Body of pancreas (tissue), 4 donors: Measurements from ENCODE around the gene APOA5. TPM values are rescaled to one million over a fixed set of nuclear protein-coding genes. Genes with fewer than 3 reads are reported as not detected.

Experiments
- ATAC-seq: fragments of 150-250 bp; one replicate; pipeline ENCODE4 v1.9.1; 2016
- DNase-seq, 4 donors: peaks; one replicate each; pipeline ENCODE4 v3.0.0-alpha.2; 2019
- H3K27ac ChIP-seq, 4 donors: fragments of 200-600 bp; sonication (generic); 1 replicate in 3 of 4; 2 replicates in 1 of 4; pipeline versions ENCODE4 v1.5.1 to v1.6.1; 2016 to 2019; ENCODE audit warnings: mild to moderate bottlenecking in 1 of 4, mixed read lengths in 1 of 4, moderate library complexity in 1 of 4
- H3K27me3 ChIP-seq, 2 donors: fragments of 200-600 bp; sonication (generic); one replicate each; pipeline ENCODE4 v1.6.0; 2016; ENCODE audit warnings: mild to moderate bottlenecking in 1 of 2
- H3K36me3 ChIP-seq, 2 donors: fragments of 200-600 bp; sonication (generic); replicated peaks in 1 of 2; 2 replicates each; pipeline ENCODE4 v1.5.1; 2016; ENCODE audit warnings: low read depth in 2 of 2; ENCODE audit not compliant: insufficient read depth in 1 of 2
- H3K4me1 ChIP-seq: fragments of 200-600 bp; sonication (generic); one replicate; pipeline ENCODE4 v1.6.0; 2016
- H3K4me3 ChIP-seq, 2 donors: fragments of 200-600 bp; sonication (generic); 1 replicate in 1 of 2; 2 replicates in 1 of 2; pipeline ENCODE4 v1.5.1; 2016 to 2019
- H3K9me3 ChIP-seq, 3 donors: fragments of 200-600 bp; sonication (generic); 1 replicate in 2 of 3; 2 replicates in 1 of 3; pipeline ENCODE4 v1.5.1; 2016
- CTCF ChIP-seq, 7 experiments: fragments of 450-650 bp in 4 of 7; fragments of 200-600 bp in 3 of 7; sonication (generic) in 3 of 7; IDR thresholded peaks; one replicate each; pipeline ENCODE4 v1.5.1; 2016 to 2019; ENCODE audit warnings: antibody characterized with exemption in 7 of 7
- POLR2A ChIP-seq, 3 donors: fragments of 450-650 bp; IDR thresholded peaks; one replicate each; pipeline ENCODE4 v1.6.1; 2016; ENCODE audit warnings: antibody characterized with exemption in 3 of 3, mild to moderate bottlenecking in 2 of 3
- WGBS, 2 donors: methylation state at CpG; one replicate each; pipeline ENCODE4 v1.1.5; 2017; 5-methylcytosine and 5-hydroxymethylcytosine counted together
- intact Hi-C: fragments of 100-400 bp; cut with DNase I; formaldehyde crosslinking; loops from one replicate; pipeline ENCODE4 v1.15.1; 2023
- total RNA-seq, 2 donors: library from RNA; depleted of rRNA; stranded (reverse); fragments of >200 nt; gene quantifications; one replicate each; pipeline ENCODE4 v1.1.0, GENCODE V29; 2016

The APOA5 gene
- total RNA-seq, 2 donors from 2014 or later, result 2.6 TPM; not detected in 1

GRCh38 chr11:116740741-116741140 lies 50.9 kb downstream of the APOA5 start:
- Histone ChIP-seq H3K4me1 (no peaks in the 10 kb centered on the region), H3K27me3 (no peaks in the 10 kb centered on the region), H3K27ac (no peak overlapping the region), H3K9me3 (no peaks in the 10 kb centered on the region), H3K4me3 (no peak overlapping the region), H3K36me3 (no peaks in the 10 kb centered on the region)
- no peak for TF ChIP-seq POLR2A (IDR thresholded peaks at IDR 0.05)
- TF ChIP-seq CTCF (IDR thresholded peaks at IDR 0.05), result no peak
- no peak for DNase-seq
- 71 to 81% methylated on average over 4 of the region's 4 CpGs for WGBS, 2 donors
- no peak for ATAC-seq
- intact Hi-C loops, result no loop called here

Other genes starting within 250 kb of the APOA5 start
- 10 to 100 TPM in 1 of 2 donors, 1 to 10 TPM in 1; 8.9 to 15.8 TPM for gene BUD13, start 18.9 kb downstream of the APOA5 start, total RNA-seq
- gene ZPR1, start 3.9 kb downstream of the APOA5 start, total RNA-seq, result 10 to 100 TPM in 1 of 2 donors, 1 to 10 TPM in 1; 4.3 to 36.6 TPM
- not detected for gene APOA4, start 31.4 kb upstream of the APOA5 start, total RNA-seq
- 1 to 10 TPM in 1 of 2 donors, not detected in 1; 7.3 TPM for gene APOC3, start 38.0 kb upstream of the APOA5 start, total RNA-seq
- 10 to 100 TPM in 1 of 2 donors, 1 to 10 TPM in 1; 1.0 to 16.8 TPM for gene APOA1, start 45.7 kb upstream of the APOA5 start, total RNA-seq